ENCODE data around the gene JOSD1.

DNA sequence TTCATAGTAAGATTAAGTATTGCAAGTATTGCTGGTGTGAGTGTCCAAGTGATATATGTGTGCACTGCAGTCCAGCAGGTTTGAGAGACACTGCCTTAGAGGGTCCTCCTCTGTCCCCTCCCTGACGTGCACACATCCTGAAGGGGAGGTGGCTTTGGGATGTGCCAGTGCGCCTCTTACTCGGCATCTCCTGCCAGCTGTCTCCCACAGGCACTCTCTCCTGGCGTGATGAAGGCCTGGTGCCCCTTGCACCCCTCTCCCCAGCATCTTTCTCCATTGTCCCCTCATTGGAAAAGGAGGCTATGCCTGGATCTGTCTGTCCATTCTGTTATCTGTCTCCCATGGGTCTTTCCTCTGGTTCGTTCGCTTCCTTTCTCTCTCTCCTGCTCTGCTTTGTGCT lies 29.2 kb upstream of the JOSD1 start:
- TF ChIP-seq EZH2 (optimal IDR thresholded peaks at IDR 0.05; ENCODE audit: low read depth, low read length), result no peak
- TF ChIP-seq, protein P1, sequence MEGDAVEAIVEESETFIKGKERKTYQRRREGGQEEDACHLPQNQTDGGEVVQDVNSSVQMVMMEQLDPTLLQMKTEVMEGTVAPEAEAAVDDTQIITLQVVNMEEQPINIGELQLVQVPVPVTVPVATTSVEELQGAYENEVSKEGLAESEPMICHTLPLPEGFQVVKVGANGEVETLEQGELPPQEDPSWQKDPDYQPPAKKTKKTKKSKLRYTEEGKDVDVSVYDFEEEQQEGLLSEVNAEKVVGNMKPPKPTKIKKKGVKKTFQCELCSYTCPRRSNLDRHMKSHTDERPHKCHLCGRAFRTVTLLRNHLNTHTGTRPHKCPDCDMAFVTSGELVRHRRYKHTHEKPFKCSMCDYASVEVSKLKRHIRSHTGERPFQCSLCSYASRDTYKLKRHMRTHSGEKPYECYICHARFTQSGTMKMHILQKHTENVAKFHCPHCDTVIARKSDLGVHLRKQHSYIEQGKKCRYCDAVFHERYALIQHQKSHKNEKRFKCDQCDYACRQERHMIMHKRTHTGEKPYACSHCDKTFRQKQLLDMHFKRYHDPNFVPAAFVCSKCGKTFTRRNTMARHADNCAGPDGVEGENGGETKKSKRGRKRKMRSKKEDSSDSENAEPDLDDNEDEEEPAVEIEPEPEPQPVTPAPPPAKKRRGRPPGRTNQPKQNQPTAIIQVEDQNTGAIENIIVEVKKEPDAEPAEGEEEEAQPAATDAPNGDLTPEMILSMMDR (IDR thresholded peaks at IDR 0.05; ENCODE audit: low read length), result no peak
- TF ChIP-seq EZH2phosphoT487 (IDR thresholded peaks at IDR 0.05; ENCODE audit: low read length), result no peak

Data from MM.1S (cell line).